HepG2 (cell line): ENCODE data around the gene STK11. TPM values are rescaled to one million over a fixed set of nuclear protein-coding genes. Genes with fewer than 3 reads are reported as not detected.

Experiments
- CCDC6 ChIP-seq: sonication (generic); formaldehyde crosslinking; IDR thresholded peaks from 2 replicates; pipeline ENCODE4 v1.8.1; 2022; ENCODE audit warnings: mild to moderate bottlenecking, missing genetic modification reagents, moderate library complexity
- HIVEP1 ChIP-seq: sonication (generic); formaldehyde crosslinking; IDR thresholded peaks from 2 replicates; pipeline ENCODE4 v1.4.0; 2020; ENCODE audit warnings: mild to moderate bottlenecking, missing genetic modification reagents
- HOXA9 ChIP-seq: sonication (generic); formaldehyde crosslinking; IDR thresholded peaks from 2 replicates; pipeline ENCODE4 v1.8.1; 2022; ENCODE audit warnings: missing genetic modification reagents, mild to moderate bottlenecking, moderate library complexity, borderline replicate concordance
- KLF11 ChIP-seq: IDR thresholded peaks from 2 replicates; pipeline ENCODE4 v1.6.1; 2016; ENCODE audit warnings: missing compliant biosample characterization
- NFRKB ChIP-seq: fragments of 450-650 bp; IDR thresholded peaks from 2 replicates; pipeline ENCODE4 v1.6.1; 2017
- SETDB1 ChIP-seq: sonication (generic); formaldehyde crosslinking; IDR thresholded peaks from 2 replicates; pipeline ENCODE4 v1.5.1; 2020; ENCODE audit warnings: missing genetic modification reagents, mild to moderate bottlenecking, borderline replicate concordance
- SPEN ChIP-seq: sonication (generic); formaldehyde crosslinking; IDR thresholded peaks from 2 replicates; pipeline ENCODE4 v1.5.1; 2020; ENCODE audit warnings: low read depth, mild to moderate bottlenecking, missing genetic modification reagents
- TARDBP ChIP-seq: sonication (generic); formaldehyde crosslinking; IDR thresholded peaks from 2 replicates; pipeline ENCODE4 v1.8.0; 2022; ENCODE audit warnings: mild to moderate bottlenecking, missing genetic modification reagents
- ZNF17 ChIP-seq: sonication (generic); formaldehyde crosslinking; IDR thresholded peaks from 2 replicates; pipeline ENCODE4 v1.5.0; 2020; ENCODE audit warnings: mild to moderate bottlenecking, missing genetic modification reagents
- ZNF317 ChIP-seq: sonication (generic); formaldehyde crosslinking; IDR thresholded peaks from 2 replicates; pipeline ENCODE4 v1.5.0; 2020; ENCODE audit warnings: mild to moderate bottlenecking, missing genetic modification reagents
- ZNF558 ChIP-seq: sonication (generic); formaldehyde crosslinking; IDR thresholded peaks from 2 replicates; pipeline ENCODE4 v1.9.0; 2022; ENCODE audit warnings: mild to moderate bottlenecking, missing genetic modification reagents, borderline replicate concordance
- ZNF670 ChIP-seq: sonication (generic); formaldehyde crosslinking; IDR thresholded peaks from 2 replicates; pipeline ENCODE4 v1.8.0; 2022; ENCODE audit warnings: mild to moderate bottlenecking, missing genetic modification reagents, borderline replicate concordance
- ZSCAN31 ChIP-seq: sonication (generic); formaldehyde crosslinking; IDR thresholded peaks from 2 replicates; pipeline ENCODE4 v1.5.0; 2020; ENCODE audit warnings: low read depth, mild to moderate bottlenecking, missing genetic modification reagents
- polyA plus RNA-seq, 8 experiments: library from polyadenylated mRNA; depleted of rRNA in 3 of 8; stranded (reverse) in 7 of 8; unstranded in 1 of 8; fragments of >200 nt; fragmentation: Illumina TruSeq in 4 of 8; extraction: Trizol in 4 of 8; gene quantifications; 2 replicates each; pipeline versions ENCODE4 v1.2.1 to v1.2.3, GENCODE V29; 2011 to 2016; ENCODE audit warnings: low read depth in 4 of 8, missing spikeins in 1 of 8, mixed read lengths in 1 of 8; ENCODE audit not compliant: insufficient read depth in 1 of 8
- total RNA-seq, 5 experiments: library from RNA; depleted of rRNA; stranded (reverse); fragments of >200 nt; fragmentation: Illumina TruSeq; extraction: Trizol; gene quantifications; 2 replicates each; pipeline ENCODE4 v1.2.3, GENCODE V29; 2016; ENCODE audit warnings: low read depth in 1 of 5
- TF ChIP-seq, protein P1 (sequence below): IDR thresholded peaks from 2 replicates; pipeline ENCODE4 v1.6.1; 2016; ENCODE audit warnings: low read depth, borderline replicate concordance
- TF ChIP-seq, protein P2 (sequence below): sonication (generic); formaldehyde crosslinking; IDR thresholded peaks from 2 replicates; pipeline ENCODE4 v1.5.0; 2020; ENCODE audit warnings: mild to moderate bottlenecking, missing genetic modification reagents
- TF ChIP-seq, protein P3 (sequence below): conservative IDR thresholded peaks from 2 replicates; pipeline ENCODE4 v1.6.1; 2018; ENCODE audit warnings: missing genetic modification reagents
- TF ChIP-seq, protein P4 (sequence below): sonication (generic); formaldehyde crosslinking; IDR thresholded peaks from 2 replicates; pipeline ENCODE4 v1.4.0; 2020; ENCODE audit warnings: missing genetic modification reagents, borderline replicate concordance
- TF ChIP-seq, protein P5 (sequence below): sonication (generic); formaldehyde crosslinking; IDR thresholded peaks from 2 replicates; pipeline ENCODE4 v1.9.0; 2022; ENCODE audit warnings: missing genetic modification reagents, mild to moderate bottlenecking, borderline replicate concordance
- TF ChIP-seq, protein P6 (sequence below): IDR thresholded peaks from 2 replicates; pipeline ENCODE4 v1.6.1; 2016

The STK11 gene
- total and polyA plus RNA-seq, 2 of the 13 experiments (the other 11 are each of a cell fraction or from before 2014, with no cell fraction given), result 27.5 to 43.6 TPM

DNA sequence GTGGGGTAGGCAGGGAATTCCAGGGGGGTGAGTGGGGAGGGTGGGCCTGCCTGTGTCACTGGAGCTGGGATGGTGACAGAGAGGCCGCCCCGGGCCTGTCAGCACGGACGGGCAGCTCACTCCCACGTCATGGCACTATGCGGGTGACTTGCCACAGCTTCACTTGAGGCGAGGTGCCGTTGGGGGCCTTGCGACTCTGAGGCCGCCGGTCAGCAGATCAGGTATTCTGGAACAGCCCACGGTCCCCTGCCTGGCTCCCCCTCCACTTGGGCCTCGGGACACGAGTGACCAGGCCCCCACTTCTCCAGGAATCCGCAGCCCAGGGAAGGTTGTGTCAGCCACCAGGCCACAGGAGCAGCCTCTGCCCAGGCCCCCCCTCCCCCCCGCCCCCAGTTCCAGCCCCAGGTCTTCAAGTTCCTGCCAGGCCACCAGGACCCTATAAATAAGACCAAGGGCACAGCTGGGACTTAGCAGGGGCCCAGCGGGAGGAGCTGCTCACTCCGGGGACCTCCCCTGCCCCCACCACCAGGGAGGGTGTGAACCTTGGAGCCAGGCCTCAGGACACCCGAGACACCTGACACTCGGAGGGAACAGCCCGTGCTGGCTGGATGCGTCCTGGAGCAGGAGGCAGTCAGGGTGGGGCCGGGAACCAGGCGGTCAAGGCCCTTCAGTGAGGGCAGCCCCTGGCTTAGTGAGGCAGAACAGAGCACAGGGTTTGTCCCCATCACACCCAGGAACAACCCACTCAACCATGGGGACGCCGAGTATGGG lies 40.1 kb downstream of the STK11 start (continued):
- no peak for TF ChIP-seq ZNF670 (CRISPR knock-in tag)
- TF ChIP-seq KLF11, result no peak
- no peak for TF ChIP-seq ZNF17
- TF ChIP-seq HOXA9, result 0 out of 2 replicates have a peak, but pooled peaks have one; percentile 59
- no peak for TF ChIP-seq ZNF317
- TF ChIP-seq, protein P1, sequence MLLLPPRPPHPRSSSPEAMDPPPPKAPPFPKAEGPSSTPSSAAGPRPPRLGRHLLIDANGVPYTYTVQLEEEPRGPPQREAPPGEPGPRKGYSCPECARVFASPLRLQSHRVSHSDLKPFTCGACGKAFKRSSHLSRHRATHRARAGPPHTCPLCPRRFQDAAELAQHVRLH (CRISPR knock-in tag), result 0 out of 2 replicates have a peak, but pooled peaks have one; percentile 7
- TF ChIP-seq, protein P2, sequence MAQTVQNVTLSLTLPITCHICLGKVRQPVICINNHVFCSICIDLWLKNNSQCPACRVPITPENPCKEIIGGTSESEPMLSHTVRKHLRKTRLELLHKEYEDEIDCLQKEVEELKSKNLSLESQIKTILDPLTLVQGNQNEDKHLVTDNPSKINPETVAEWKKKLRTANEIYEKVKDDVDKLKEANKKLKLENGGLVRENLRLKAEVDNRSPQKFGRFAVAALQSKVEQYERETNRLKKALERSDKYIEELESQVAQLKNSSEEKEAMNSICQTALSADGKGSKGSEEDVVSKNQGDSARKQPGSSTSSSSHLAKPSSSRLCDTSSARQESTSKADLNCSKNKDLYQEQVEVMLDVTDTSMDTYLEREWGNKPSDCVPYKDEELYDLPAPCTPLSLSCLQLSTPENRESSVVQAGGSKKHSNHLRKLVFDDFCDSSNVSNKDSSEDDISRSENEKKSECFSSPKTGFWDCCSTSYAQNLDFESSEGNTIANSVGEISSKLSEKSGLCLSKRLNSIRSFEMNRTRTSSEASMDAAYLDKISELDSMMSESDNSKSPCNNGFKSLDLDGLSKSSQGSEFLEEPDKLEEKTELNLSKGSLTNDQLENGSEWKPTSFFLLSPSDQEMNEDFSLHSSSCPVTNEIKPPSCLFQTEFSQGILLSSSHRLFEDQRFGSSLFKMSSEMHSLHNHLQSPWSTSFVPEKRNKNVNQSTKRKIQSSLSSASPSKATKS (CRISPR knock-in tag), result no peak
- TF ChIP-seq, protein P3, sequence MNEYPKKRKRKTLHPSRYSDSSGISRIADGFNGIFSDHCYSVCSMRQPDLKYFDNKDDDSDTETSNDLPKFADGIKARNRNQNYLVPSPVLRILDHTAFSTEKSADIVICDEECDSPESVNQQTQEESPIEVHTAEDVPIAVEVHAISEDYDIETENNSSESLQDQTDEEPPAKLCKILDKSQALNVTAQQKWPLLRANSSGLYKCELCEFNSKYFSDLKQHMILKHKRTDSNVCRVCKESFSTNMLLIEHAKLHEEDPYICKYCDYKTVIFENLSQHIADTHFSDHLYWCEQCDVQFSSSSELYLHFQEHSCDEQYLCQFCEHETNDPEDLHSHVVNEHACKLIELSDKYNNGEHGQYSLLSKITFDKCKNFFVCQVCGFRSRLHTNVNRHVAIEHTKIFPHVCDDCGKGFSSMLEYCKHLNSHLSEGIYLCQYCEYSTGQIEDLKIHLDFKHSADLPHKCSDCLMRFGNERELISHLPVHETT (CRISPR knock-in tag), result 0 out of 2 replicates have a peak, but pooled peaks have one; percentile 44
- TF ChIP-seq ZSCAN31 (CRISPR knock-in tag), result no peak
- TF ChIP-seq, protein P4, sequence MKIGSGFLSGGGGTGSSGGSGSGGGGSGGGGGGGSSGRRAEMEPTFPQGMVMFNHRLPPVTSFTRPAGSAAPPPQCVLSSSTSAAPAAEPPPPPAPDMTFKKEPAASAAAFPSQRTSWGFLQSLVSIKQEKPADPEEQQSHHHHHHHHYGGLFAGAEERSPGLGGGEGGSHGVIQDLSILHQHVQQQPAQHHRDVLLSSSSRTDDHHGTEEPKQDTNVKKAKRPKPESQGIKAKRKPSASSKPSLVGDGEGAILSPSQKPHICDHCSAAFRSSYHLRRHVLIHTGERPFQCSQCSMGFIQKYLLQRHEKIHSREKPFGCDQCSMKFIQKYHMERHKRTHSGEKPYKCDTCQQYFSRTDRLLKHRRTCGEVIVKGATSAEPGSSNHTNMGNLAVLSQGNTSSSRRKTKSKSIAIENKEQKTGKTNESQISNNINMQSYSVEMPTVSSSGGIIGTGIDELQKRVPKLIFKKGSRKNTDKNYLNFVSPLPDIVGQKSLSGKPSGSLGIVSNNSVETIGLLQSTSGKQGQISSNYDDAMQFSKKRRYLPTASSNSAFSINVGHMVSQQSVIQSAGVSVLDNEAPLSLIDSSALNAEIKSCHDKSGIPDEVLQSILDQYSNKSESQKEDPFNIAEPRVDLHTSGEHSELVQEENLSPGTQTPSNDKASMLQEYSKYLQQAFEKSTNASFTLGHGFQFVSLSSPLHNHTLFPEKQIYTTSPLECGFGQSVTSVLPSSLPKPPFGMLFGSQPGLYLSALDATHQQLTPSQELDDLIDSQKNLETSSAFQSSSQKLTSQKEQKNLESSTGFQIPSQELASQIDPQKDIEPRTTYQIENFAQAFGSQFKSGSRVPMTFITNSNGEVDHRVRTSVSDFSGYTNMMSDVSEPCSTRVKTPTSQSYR (CRISPR knock-in tag), result peak; percentile 85
- TF ChIP-seq NFRKB, result no peak
- TF ChIP-seq SPEN (CRISPR knock-in tag), result peak; percentile 28; the same call in 1 of the 2 replicates
- no peak for TF ChIP-seq CCDC6 (CRISPR knock-in tag)
- no peak for TF ChIP-seq SETDB1
- TF ChIP-seq, protein P5, sequence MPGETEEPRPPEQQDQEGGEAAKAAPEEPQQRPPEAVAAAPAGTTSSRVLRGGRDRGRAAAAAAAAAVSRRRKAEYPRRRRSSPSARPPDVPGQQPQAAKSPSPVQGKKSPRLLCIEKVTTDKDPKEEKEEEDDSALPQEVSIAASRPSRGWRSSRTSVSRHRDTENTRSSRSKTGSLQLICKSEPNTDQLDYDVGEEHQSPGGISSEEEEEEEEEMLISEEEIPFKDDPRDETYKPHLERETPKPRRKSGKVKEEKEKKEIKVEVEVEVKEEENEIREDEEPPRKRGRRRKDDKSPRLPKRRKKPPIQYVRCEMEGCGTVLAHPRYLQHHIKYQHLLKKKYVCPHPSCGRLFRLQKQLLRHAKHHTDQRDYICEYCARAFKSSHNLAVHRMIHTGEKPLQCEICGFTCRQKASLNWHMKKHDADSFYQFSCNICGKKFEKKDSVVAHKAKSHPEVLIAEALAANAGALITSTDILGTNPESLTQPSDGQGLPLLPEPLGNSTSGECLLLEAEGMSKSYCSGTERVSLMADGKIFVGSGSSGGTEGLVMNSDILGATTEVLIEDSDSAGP, result no peak
- TF ChIP-seq ZNF558 (CRISPR knock-in tag), result no peak
- TF ChIP-seq, protein P6, sequence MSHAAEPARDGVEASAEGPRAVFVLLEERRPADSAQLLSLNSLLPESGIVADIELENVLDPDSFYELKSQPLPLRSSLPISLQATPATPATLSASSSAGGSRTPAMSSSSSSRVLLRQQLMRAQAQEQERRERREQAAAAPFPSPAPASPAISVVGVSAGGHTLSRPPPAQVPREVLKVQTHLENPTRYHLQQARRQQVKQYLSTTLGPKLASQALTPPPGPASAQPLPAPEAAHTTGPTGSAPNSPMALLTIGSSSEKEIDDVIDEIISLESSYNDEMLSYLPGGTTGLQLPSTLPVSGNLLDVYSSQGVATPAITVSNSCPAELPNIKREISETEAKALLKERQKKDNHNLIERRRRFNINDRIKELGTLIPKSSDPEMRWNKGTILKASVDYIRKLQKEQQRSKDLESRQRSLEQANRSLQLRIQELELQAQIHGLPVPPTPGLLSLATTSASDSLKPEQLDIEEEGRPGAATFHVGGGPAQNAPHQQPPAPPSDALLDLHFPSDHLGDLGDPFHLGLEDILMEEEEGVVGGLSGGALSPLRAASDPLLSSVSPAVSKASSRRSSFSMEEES, result peak; percentile 64; the same call in 1 of the 2 replicates
- no peak; the same call in none of the 2 replicates for TF ChIP-seq TARDBP
- peak; percentile 65 for TF ChIP-seq HIVEP1
